HUES64 (cell line): Measurements from ENCODE around the gene PSD2.

Experiments used
- H3K27ac ChIP-seq: 2 replicates; pipeline ENCODE4 v1.7.0; 2013; ENCODE audit warnings: low read depth, low read length, inconsistent platforms
- H3K27me3 ChIP-seq: 2 replicates; pipeline ENCODE4 v1.6.1; 2013; ENCODE audit warnings: mild to moderate bottlenecking, low read length; ENCODE audit not compliant: insufficient read depth
- H3K36me3 ChIP-seq: 2 replicates; pipeline ENCODE4 v1.6.1; 2013; ENCODE audit warnings: mild to moderate bottlenecking, low read length; ENCODE audit not compliant: insufficient read depth
- H3K4me1 ChIP-seq: 2 replicates; pipeline ENCODE4 v1.6.1; 2013; ENCODE audit warnings: mild to moderate bottlenecking, low read length, moderate library complexity; ENCODE audit not compliant: insufficient read depth
- H3K4me3 ChIP-seq: 2 replicates; pipeline ENCODE4 v1.5.1; 2013; ENCODE audit warnings: mild to moderate bottlenecking, low read length, moderate library complexity
- H3K9ac ChIP-seq: 2 replicates; pipeline ENCODE4 v1.6.1; 2013; ENCODE audit warnings: mild to moderate bottlenecking, low read depth, low read length
- H3K9me3 ChIP-seq: 2 replicates; pipeline ENCODE4 v1.6.1; 2013; ENCODE audit warnings: low read depth, low read length; ENCODE audit not compliant: insufficient read depth
- WGBS: fragments of 150-250, 120-280 bp; methylation state at CpG from one replicate; pipeline ENCODE4 v1.1.7; 2013; ENCODE audit warnings: missing lambda C conversion rate; 5-methylcytosine and 5-hydroxymethylcytosine counted together

PSD2 gene

DNA sequence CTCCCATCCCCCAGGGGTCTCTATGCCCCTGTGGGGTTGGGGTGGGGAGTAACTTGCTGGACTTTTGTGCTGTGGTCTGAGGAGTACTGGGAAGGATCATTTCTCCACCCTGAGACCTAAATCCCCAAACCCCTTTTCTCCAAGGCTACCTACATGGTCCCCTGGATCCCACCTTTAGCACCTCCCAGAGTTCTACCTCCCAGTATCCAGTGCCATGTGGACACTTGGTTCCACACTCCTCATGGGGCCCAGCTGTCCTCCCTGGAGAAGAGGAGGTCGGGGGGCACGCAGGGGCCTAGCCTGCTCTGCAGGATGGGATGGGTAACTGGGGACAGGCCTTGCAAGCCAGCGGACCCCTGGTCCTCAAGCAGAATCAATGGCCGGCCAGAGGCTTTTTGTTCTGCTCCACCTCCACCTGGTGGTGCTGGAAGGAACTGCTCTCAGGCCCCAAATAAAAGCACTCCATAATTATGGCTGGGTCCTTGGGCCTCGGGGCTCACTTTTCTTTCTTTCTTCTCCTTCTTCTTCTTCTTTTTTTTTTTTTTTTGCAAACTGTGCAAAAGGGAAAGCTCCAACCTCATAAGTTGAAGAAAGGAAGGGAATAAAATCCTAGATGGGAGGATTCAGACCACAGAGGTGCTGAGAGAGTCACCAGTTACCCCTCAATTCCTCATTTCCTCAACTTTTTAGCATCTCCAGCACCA, 68.4 kb downstream of the PSD2 start:
- Histone ChIP-seq H3K4me1 (peaks cover 5% of the 10 kb centered on the region; the same call in 1 of the 2 replicates), H3K36me3 (no peaks in the 10 kb centered on the region), H3K27me3 (0 out of 2 replicates have a peak, but pooled peaks cover 3% of the 10 kb centered on the region), H3K9me3 (no peaks in the 10 kb centered on the region), H3K4me3 (no peak overlapping the region), H3K27ac (no peak overlapping the region), H3K9ac (no peak overlapping the region)
- WGBS, result 41% methylated on average over 5 of the region's 5 CpGs

DNA sequence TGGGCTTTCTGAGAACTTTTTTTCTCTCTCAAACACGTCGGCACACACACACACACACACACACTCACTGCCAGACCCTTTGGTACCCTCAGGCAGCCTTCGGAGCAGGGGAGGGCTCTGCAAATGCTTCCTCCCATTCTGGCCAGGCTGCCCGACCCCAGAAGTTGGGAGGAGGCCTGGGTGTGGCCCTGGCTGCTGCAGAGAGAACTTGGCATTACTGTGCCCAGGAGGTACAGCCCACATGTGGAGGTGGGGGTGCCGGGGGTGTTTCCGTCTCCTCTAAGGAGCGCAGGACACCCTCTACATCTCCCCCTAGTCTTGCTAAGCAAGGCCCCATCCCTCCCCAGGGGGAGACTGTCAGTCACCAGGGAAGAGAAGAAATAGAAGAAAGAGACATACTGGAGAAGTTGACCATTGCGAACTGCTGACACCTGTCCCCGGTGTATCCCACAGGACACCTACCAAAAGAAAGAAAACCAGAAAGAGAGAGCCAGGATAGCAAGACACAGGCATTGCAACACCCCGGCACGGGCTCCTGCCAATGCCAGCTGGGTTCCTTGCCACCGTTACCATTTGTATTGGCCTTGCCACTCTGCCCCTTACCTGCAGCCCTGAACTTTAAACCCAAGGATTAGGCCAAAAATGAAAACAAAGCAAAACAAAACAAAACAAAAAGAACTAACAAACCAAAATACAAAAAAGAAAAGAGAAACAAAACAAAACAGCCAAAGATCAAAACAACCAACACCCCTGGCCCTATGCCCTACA, 69.3 kb downstream of the PSD2 start:
- H3K9me3 ChIP-seq, result no peaks in the 10 kb centered on the region
- 84% methylated on average over 9 of the region's 12 CpGs for WGBS
- H3K4me3 ChIP-seq, result no peak overlapping the region
- no peak overlapping the region for H3K9ac ChIP-seq
- peaks cover 5% of the 10 kb centered on the region; the same call in 1 of the 2 replicates for H3K4me1 ChIP-seq
- no peaks in the 10 kb centered on the region for H3K36me3 ChIP-seq
- H3K27me3 ChIP-seq, result no peaks in the 10 kb centered on the region
- no peak overlapping the region for H3K27ac ChIP-seq

DNA sequence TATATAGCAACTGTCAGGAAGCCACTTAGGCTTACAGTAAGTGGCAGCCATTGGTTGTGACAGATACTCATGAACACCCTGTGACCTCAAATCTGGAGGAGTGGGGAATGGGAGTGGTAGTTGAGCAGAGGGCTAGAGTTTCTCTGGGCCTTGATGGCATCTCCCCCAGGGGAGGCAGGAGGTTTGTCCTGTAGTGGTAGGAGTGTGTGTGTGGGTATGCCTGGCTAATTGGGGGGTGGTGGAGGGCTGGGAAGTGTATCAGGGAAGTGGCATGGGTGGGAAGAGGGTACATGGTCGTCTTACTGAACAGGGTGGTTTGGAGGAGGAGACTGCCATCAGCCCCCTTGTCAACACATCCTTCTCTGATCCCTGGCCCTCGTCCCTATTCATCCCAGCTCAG, 71.5 kb downstream of the PSD2 start:
- Histone ChIP-seq H3K27me3 (no peaks in the 10 kb centered on the region), H3K27ac (no peak overlapping the region), H3K36me3 (no peaks in the 10 kb centered on the region), H3K9me3 (no peaks in the 10 kb centered on the region), H3K9ac (no peak overlapping the region), H3K4me3 (no peak overlapping the region), H3K4me1 (peaks cover 5% of the 10 kb centered on the region; the same call in 1 of the 2 replicates)
- WGBS, result no CpG with 5 or more reads among the region's 2 CpGs

DNA sequence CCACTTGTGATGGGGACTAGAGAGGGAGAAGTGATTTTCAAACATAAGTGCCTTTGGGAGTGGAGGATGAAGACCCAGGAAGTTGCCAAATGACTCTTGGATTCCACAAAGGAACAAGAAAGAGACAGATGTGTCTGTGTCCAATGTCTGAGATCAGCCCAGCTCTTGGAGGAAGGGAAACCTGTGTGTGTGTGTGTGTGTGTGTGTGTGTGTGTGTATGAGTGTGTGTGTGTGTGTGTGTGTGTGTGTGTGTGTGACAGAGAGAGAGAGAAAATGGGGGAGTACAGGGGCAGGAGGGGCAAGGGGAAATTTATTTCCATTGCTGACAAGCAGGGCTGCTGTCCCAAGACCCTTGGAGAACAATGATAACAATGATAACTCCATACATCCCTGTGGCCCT, 72.0 kb downstream of the PSD2 start:
- Histone ChIP-seq H3K9ac (no peak overlapping the region), H3K4me3 (no peak overlapping the region), H3K27ac (no peak overlapping the region), H3K36me3 (no peaks in the 10 kb centered on the region), H3K9me3 (no peaks in the 10 kb centered on the region), H3K4me1 (peaks cover 6% of the 10 kb centered on the region; the same call in 1 of the 2 replicates), H3K27me3 (no peaks in the 10 kb centered on the region; the same call in 1 of the 2 replicates)

DNA sequence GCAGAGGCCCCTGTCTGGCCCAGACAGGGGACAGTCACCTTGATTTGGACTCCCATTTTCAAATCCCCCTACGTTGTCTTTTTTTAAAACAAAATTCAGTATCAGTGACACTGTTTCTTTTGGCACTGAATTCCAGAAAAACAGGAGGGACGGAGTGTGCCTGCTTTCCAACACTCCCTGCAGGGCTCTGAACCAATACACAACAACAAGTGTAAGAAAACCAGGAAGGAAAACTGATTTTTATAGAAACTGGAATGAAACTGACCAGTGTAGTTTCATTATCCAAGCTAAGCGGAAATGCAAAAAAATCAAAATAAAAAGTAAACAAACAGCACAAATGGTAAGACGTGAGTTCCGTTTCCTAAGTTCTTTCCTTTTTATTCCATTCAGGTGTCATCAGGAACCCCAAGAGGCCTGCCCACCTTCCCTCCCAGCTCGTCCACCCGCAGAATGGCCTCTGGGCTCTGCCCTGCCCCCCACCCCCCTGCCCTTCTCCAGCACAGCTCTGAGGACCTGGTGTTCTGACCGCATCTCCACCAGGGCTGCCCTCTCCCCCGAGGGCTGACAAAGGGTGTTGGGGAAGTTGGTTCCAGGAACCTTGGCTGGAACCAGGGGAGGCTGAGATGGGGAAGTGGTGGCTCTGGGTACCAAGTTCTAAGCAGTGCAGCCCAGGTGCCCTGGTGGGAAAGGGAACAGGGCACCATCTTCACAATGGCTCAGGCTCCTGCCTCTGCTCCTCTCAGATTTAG, 73.6 kb downstream of the PSD2 start:
- H3K9ac ChIP-seq, result no peak overlapping the region
- H3K4me1 ChIP-seq, result peaks cover 4% of the 10 kb centered on the region; the same call in 1 of the 2 replicates
- H3K4me3 ChIP-seq, result no peak overlapping the region
- no peak overlapping the region for H3K27ac ChIP-seq
- WGBS, result 84% methylated on average over 9 of the region's 9 CpGs
- H3K36me3 ChIP-seq, result no peaks in the 10 kb centered on the region
- no peaks in the 10 kb centered on the region; the same call in 1 of the 2 replicates for H3K27me3 ChIP-seq
- H3K9me3 ChIP-seq, result no peaks in the 10 kb centered on the region

DNA sequence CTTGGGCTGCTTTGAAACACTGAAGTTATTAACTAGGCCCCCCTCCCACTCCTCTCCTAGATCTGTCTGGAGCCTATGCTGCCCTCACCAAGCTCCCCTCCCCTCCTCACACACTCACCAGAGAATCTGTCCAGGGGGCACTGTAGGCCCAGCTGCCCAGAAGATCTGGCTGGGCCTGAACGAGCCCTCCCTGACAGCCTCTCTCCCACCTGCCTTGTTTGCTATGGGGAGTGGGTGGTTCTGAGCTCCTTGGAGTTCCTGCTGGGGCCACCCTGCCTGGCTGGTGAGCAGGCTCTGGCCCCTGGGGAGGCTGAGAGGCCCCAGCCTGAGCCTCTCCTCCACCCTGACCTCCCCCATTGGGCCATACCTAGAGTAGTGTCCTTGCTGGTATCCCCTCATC, 75.1 kb downstream of the PSD2 start:
- WGBS, result no CpG with 5 or more reads among the region's 1 CpG
- no peaks in the 10 kb centered on the region; the same call in 1 of the 2 replicates for H3K27me3 ChIP-seq
- no peak overlapping the region for H3K9ac ChIP-seq
- H3K9me3 ChIP-seq, result no peaks in the 10 kb centered on the region
- no peak overlapping the region for H3K4me3 ChIP-seq
- H3K27ac ChIP-seq, result no peak overlapping the region
- H3K4me1 ChIP-seq, result peaks cover 4% of the 10 kb centered on the region; the same call in 1 of the 2 replicates
- H3K36me3 ChIP-seq, result no peaks in the 10 kb centered on the region

DNA sequence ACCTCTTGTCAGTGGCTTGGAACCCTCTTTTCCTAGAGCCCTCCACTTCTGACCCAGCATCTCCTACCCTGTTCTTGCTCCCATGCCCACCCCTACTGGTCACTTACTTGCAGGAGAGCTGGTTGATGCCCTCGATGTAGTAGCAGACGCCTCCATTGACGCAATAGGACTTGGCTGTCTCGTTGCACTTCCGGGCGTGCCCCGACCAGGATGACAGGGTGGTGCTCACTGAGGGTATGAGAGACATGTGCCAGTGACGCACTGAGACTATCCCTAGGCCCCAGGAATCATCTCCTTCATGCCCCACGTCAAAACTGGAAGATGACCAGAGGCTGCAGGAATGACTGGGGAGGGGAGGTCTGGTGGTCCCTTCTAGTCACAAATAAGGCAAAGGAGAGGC, 76.0 kb downstream of the PSD2 start:
- Histone ChIP-seq H3K9ac (no peak overlapping the region), H3K4me1 (peaks cover 4% of the 10 kb centered on the region; the same call in 1 of the 2 replicates), H3K27ac (no peak overlapping the region), H3K4me3 (no peak overlapping the region), H3K27me3 (no peaks in the 10 kb centered on the region; the same call in 1 of the 2 replicates), H3K9me3 (peaks cover 4% of the 10 kb centered on the region; the same call in 1 of the 2 replicates), H3K36me3 (no peaks in the 10 kb centered on the region)
- WGBS, result 93% methylated on average over 9 of the region's 9 CpGs

DNA sequence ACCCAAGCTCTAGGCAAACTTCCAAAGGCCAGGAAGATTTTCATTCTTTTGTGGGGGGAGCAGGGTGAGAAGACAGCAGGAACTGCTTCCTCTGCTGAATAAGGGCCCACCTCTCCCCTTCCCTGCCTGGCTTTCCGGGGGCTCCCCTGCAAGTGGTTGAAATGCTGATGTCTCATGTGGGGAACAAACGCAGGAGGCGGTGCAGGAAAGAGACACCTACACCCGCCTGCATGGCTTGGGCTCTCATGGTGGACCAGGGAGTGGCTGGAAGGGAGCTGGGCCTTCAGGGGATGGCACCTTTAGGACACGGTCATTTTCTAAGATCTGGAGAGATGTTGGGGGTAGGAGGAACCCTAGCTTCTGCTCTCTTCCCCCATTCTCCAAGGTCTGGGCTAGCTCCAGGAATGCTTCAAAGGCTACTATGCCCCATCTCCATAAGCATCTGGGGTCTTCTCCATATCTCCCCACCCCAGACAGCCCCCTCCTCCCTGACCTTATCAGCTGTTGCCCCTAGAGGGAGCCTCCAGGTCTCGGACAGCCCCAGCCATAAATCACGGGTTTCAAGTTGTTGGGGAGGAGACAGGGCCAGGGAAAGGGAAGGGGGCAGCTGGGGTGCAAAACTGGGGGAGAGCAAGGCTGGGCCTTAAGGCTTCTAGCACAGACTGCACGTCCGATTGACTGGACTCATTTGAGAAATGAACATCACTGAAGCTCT, 76.6 kb downstream of the PSD2 start:
- H3K9ac ChIP-seq, result no peak overlapping the region
- peaks cover 4% of the 10 kb centered on the region; the same call in 1 of the 2 replicates for H3K9me3 ChIP-seq
- peaks cover 4% of the 10 kb centered on the region; the same call in 1 of the 2 replicates for H3K4me1 ChIP-seq
- H3K36me3 ChIP-seq, result no peaks in the 10 kb centered on the region
- 77% methylated on average over 9 of the region's 9 CpGs for WGBS
- H3K27ac ChIP-seq, result no peak overlapping the region
- no peak overlapping the region for H3K4me3 ChIP-seq
- H3K27me3 ChIP-seq, result no peaks in the 10 kb centered on the region; the same call in 1 of the 2 replicates

DNA sequence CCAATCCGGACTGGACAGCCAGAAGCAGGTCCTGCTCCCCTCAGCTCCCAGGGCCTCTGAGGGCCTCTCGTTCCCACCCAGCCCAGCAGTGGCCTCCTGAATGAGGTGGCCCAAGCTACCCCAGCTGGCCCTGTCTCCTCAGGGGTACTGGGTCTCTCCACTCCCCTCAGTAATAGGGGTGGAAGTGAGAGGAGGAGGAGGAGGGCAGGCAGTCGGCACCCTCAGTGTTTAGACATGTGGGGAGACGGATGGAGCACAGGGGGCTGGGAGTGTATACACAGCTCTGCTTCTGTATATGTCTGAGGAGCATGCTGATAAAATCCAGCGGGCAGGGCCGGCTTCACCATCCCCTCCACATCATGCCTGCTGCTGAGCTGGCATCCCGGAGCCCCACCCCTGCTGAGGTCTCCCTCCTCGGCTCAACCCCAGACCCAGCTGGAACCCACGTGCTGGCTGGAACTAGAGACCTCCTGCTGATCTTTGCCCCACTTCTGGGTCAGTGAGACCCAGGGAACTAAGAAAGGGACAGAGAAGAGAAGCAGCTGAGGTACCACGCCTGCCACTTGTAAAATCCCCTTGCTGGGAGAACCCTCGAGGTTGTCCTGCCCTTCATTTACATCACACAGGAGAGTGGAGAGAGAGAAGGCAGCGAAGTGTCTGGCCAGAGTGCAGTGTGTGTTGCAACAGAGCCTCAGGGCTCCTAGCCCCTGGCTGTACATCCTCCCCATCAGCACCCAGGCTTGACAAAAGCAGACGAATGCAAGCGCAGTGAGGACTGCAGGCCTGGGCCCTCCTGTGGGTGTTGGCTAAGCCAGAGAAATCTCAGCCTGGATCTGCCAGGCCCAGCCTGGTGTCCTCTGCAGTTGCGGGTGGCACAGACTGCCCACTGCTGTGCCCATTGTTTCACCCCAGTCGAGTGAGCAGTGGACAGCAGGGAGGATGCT, 77.5 kb downstream of the PSD2 start:
- no peaks in the 10 kb centered on the region for H3K36me3 ChIP-seq
- no peak overlapping the region for H3K4me3 ChIP-seq
- peaks cover 4% of the 10 kb centered on the region; the same call in 1 of the 2 replicates for H3K9me3 ChIP-seq
- no peak overlapping the region for H3K9ac ChIP-seq
- H3K27ac ChIP-seq, result no peak overlapping the region
- H3K4me1 ChIP-seq, result peaks cover 4% of the 10 kb centered on the region; the same call in 1 of the 2 replicates
- WGBS, result 53% methylated on average over 16 of the region's 16 CpGs
- no peaks in the 10 kb centered on the region; the same call in 1 of the 2 replicates for H3K27me3 ChIP-seq

DNA sequence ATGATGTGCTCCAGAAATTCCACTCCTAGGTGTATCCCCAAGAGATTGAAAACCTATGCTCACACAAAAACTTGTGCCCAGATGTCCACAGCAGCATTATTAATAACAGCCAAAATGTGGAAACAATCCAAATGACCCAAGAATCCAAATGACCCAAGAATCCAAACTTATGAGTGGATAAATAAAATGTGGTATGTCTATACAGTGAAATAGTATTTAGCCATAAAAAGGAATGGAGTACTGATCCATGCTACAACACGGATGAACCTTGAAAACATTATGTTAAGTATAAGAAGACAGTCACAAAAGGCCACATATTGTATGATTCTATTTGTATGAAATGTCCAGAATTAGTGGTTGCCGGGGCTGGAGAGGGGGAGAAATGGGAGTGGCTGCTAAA, 80.3 kb downstream of the PSD2 start:
- Histone ChIP-seq H3K27ac (no peak overlapping the region), H3K9me3 (peaks cover 4% of the 10 kb centered on the region; the same call in 1 of the 2 replicates), H3K36me3 (no peaks in the 10 kb centered on the region), H3K4me1 (peaks cover 4% of the 10 kb centered on the region; the same call in 1 of the 2 replicates), H3K9ac (no peak overlapping the region), H3K27me3 (no peaks in the 10 kb centered on the region; the same call in 1 of the 2 replicates), H3K4me3 (no peak overlapping the region)
- 62% methylated on average over 2 of the region's 2 CpGs for WGBS
